K562 (cell line): ENCODE results near the gene GABPB2. TPM values are rescaled to one million over a fixed set of nuclear protein-coding genes. Genes with fewer than 3 reads are reported as not detected.

ENCODE experiments used
- ATAC-seq: fragments of 200-7000 bp; cut with Tn5 transposase; 3 replicates; pipeline ENCODE4 v1.9.1; 2020; ENCODE audit warnings: moderate library complexity
- BruUV-seq: library from RNA; stranded (reverse); fragments of 400-500 nt; replicated peaks from 2 replicates; lab custom pipeline; 2021; lab: Mats Ljungman, UMichigan
- CTCF ChIA-PET: fragments of 300-600 bp; formaldehyde crosslinking; extraction: SDS; loops from one replicate; lab custom pipeline; 2021; ENCODE audit warnings: low intra/inter-chr PET ratio; lab: Yijun Ruan, JAX
- POLR2A ChIA-PET: fragments of 300-600, 350-650 bp; sonication (Branson Sonifier 250); formaldehyde crosslinking; extraction: SDS; loops from one replicate; lab custom pipeline; 2021; ENCODE audit warnings: antibody characterized with exemption, inconsistent platforms; lab: Yijun Ruan, JAX
- DNase-seq, 4 experiments: peaks; one replicate each; pipeline versions ENCODE4 v3.0.0 to v3.0.0-alpha.2; 2011 to 2018; ENCODE audit warnings: low spot score in 3 of 4, mixed read lengths in 3 of 4; ENCODE audit errors: extremely low read depth in 1 of 4
- FAIRE-seq: peaks from 2 replicates; lab custom pipeline; 2011; peaks lifted over from hg19 to GRCh38; lab: Jason Lieb, UNC
- H2AFZ ChIP-seq: 2 replicates; pipeline ENCODE4 v1.6.0; 2011; ENCODE audit warnings: low read depth, low read length, control low read depth, inconsistent platforms
- H3K27ac ChIP-seq: fragments of 200-600 bp; 3 replicates; pipeline ENCODE4 v1.8.0; 2011; ENCODE audit warnings: low read depth, mild to moderate bottlenecking, control low read depth, inconsistent platforms, low read length, moderate library complexity, mixed read lengths; ENCODE audit errors: extremely low read depth
- H3K27me3 ChIP-seq, 2 experiments: fragments of 300-600 bp in 1 of 2; 2 replicates in 1 of 2; 3 replicates in 1 of 2; pipeline versions ENCODE4 v1.6.0 to v1.8.0; 2011; ENCODE audit warnings: inconsistent platforms in 2 of 2, low read length in 2 of 2, mild to moderate bottlenecking in 1 of 2, mixed read lengths in 1 of 2, moderate library complexity in 1 of 2; ENCODE audit not compliant: control insufficient read depth in 2 of 2, insufficient read depth in 2 of 2
- H3K36me3 ChIP-seq: fragments of 300-600 bp; 3 replicates; pipeline ENCODE4 v1.8.0; 2011; ENCODE audit warnings: mild to moderate bottlenecking, low read length, inconsistent platforms; ENCODE audit not compliant: control insufficient read depth, insufficient read depth
- H3K4me1 ChIP-seq, 2 experiments: fragments of 200-600 bp in 1 of 2; replicated peaks in 1 of 2; 2 replicates in 1 of 2; 3 replicates in 1 of 2; pipeline versions ENCODE4 v1.5.1 to v1.8.0; 2011; ENCODE audit warnings: inconsistent platforms in 2 of 2, low read length in 2 of 2, mild to moderate bottlenecking in 1 of 2, mixed read lengths in 1 of 2, moderate library complexity in 1 of 2; ENCODE audit not compliant: control insufficient read depth in 2 of 2, insufficient read depth in 2 of 2
- H3K4me2 ChIP-seq: 2 replicates; pipeline ENCODE4 v1.6.1; 2011; ENCODE audit warnings: low read length, control low read depth, inconsistent platforms, mixed read lengths; ENCODE audit not compliant: insufficient read depth
- H3K4me3 ChIP-seq: fragments of 200-600 bp; sonication (generic), shearing (Covaris generic); 2 replicates; pipeline ENCODE4 v1.5.1; 2016; ENCODE audit warnings: control low read depth, inconsistent platforms
- H3K79me2 ChIP-seq: fragments of 200-600 bp; 3 replicates; pipeline ENCODE4 v1.8.0; 2011; ENCODE audit warnings: low read length, inconsistent platforms; ENCODE audit not compliant: control insufficient read depth, insufficient read depth
- H3K9ac ChIP-seq, 2 experiments: 2 replicates each; pipeline versions ENCODE4 v1.6.0 to v1.6.1; 2011; ENCODE audit warnings: low read depth in 2 of 2, low read length in 2 of 2, control low read depth in 1 of 2, inconsistent platforms in 1 of 2, mild to moderate bottlenecking in 1 of 2, mixed read lengths in 1 of 2; ENCODE audit not compliant: insufficient read depth in 1 of 2
- H3K9me1 ChIP-seq: one replicate; pipeline ENCODE4 v1.6.0; 2011; ENCODE audit warnings: inconsistent platforms, mild to moderate bottlenecking, low read length, moderate library complexity; ENCODE audit not compliant: control insufficient read depth, insufficient read depth
- H3K9me3 ChIP-seq: replicated peaks from 2 replicates; pipeline ENCODE4 v1.5.1; 2011; ENCODE audit warnings: low read depth, low read length, inconsistent platforms; ENCODE audit not compliant: control insufficient read depth, insufficient read depth
- H4K20me1 ChIP-seq: replicated peaks from 2 replicates; pipeline ENCODE4 v1.6.1; 2011; ENCODE audit warnings: low read length, inconsistent platforms, mixed read lengths; ENCODE audit not compliant: control insufficient read depth, insufficient read depth
- KLF10 ChIP-seq: fragments of 250-450 bp; sonication (Bioruptor Pico); IDR thresholded peaks from 2 replicates; pipeline ENCODE4 v1.6.1; 2021; ENCODE audit warnings: matching md5 sums
- SAFB2 ChIP-seq: fragments of 200-400 bp; formaldehyde crosslinking; IDR thresholded peaks from 2 replicates; pipeline ENCODE4 v1.6.1; 2018; ENCODE audit warnings: borderline replicate concordance, low read length, low read depth, moderate library complexity; ENCODE audit not compliant: severe bottlenecking
- TFAM ChIP-seq: fragments of 250-450 bp; sonication (Bioruptor Pico); conservative IDR thresholded peaks from 2 replicates; pipeline ENCODE4 v1.5.0; 2021; ENCODE audit warnings: mild to moderate bottlenecking, moderate library complexity
- WGBS: fragments of 100-300 bp; shearing (Covaris generic); methylation state at CpG from one replicate; pipeline ENCODE4 v1.1.6; 2016; ENCODE audit warnings: low coverage, mixed read lengths; ENCODE audit not compliant: insufficient coverage; ENCODE audit errors: missing lambda C conversion rate; 5-methylcytosine and 5-hydroxymethylcytosine counted together
- in situ Hi-C: fragments of 300-500 bp; cut with MboI; formaldehyde crosslinking; loops from 4 replicates; pipeline ENCODE4 v1.15.0; 2018; ENCODE audit warnings: inconsistent platforms, mixed read lengths
- intact Hi-C: fragments of 100-400 bp; cut with micrococcal nuclease; formaldehyde crosslinking; loops from 2 replicates; pipeline ENCODE4 v1.14.2; 2022
- polyA plus RNA-seq, 8 experiments: library from polyadenylated mRNA; depleted of rRNA in 4 of 8; stranded (reverse) in 5 of 8; unstranded in 3 of 8; fragments of >200 nt; fragmentation: Nextera tagmentation in 2 of 8; fragmentation: Illumina TruSeq in 1 of 8; extraction: Ambion mirVana in 2 of 8; extraction: Trizol in 1 of 8; gene quantifications; 2 replicates each; pipeline versions ENCODE4 v1.2.1 to v1.2.3, GENCODE V29; 2011 to 2014; ENCODE audit warnings: inconsistent platforms in 1 of 8, missing spikeins in 1 of 8
- total RNA-seq, 7 experiments: library from RNA; depleted of rRNA in 6 of 7; stranded (reverse); fragments of >200 nt in 6 of 7; fragmentation: Illumina TruSeq in 2 of 7; extraction: Trizol in 2 of 7; gene quantifications; 2 replicates each; pipeline versions ENCODE4 v1.2.1 to v1.2.3, GENCODE V29; 2011 to 2021; ENCODE audit warnings: low replicate concordance in 1 of 7
- TF ChIP-seq, protein P1 (sequence below): IDR thresholded peaks from 2 replicates; pipeline ENCODE4 v1.6.1; 2016; ENCODE audit warnings: missing genetic modification characterization, missing compliant biosample characterization
- TF ChIP-seq, protein P2 (sequence below): fragments of 200-600 bp; sonication (generic); IDR thresholded peaks from one replicate; pipeline ENCODE4 v1.6.1; 2012; ENCODE audit warnings: mild to moderate bottlenecking, low read depth, low read length, inconsistent platforms
- TF ChIP-seq, protein P3 (sequence below): fragments of 250-450 bp; sonication (Bioruptor Pico); IDR thresholded peaks from 2 replicates; pipeline ENCODE4 v1.9.0; 2021; ENCODE audit warnings: mild to moderate bottlenecking, inconsistent platforms

GABPB2 gene
- total and polyA plus RNA-seq, 9 of the 15 experiments (the other 6 are each of a cell fraction or from before 2014, with no cell fraction given): 2.2 to 13.3 (median 6.1) TPM

DNA sequence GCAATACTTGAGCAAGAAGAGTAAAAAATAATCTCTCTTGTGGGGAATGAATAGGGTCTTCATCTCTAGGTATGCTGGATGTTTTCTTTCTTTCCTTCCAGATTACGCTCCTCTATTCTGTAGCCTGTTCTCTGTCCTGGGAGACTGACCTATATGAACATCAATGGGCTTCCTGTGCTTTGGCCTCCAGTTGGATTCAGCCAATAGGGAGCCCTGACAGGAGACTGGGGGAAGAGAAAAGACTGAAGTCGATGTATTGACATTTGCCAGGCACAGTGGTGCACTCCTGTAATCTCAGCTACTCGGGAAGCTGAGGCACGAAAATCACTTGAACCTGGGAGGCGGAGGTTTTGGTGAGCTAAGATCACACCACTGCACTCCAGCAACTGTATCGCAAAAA lies 58.2 kb downstream of the GABPB2 start:
- FAIRE-seq (no peak), DNase-seq (peak in 1 of 4 experiments; percentile 4), ATAC-seq (no peak)
- in situ Hi-C loops: no loop called here
- no peaks in the 10 kb centered on the region for H3K36me3 ChIP-seq
- 50% methylated on average over 6 of the region's 6 CpGs for WGBS
- TF ChIP-seq TFAM (CRISPR knock-in tag) (no peak), SAFB2 (no peak), KLF10 (no peak)
- TF ChIP-seq, protein P1, sequence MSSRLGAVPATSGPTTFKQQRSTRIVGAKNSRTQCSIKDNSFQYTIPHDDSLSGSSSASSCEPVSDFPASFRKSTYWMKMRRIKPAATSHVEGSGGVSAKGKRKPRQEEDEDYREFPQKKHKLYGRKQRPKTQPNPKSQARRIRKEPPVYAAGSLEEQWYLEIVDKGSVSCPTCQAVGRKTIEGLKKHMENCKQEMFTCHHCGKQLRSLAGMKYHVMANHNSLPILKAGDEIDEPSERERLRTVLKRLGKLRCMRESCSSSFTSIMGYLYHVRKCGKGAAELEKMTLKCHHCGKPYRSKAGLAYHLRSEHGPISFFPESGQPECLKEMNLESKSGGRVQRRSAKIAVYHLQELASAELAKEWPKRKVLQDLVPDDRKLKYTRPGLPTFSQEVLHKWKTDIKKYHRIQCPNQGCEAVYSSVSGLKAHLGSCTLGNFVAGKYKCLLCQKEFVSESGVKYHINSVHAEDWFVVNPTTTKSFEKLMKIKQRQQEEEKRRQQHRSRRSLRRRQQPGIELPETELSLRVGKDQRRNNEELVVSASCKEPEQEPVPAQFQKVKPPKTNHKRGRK (tag): no peak
- TF ChIP-seq, protein P2, sequence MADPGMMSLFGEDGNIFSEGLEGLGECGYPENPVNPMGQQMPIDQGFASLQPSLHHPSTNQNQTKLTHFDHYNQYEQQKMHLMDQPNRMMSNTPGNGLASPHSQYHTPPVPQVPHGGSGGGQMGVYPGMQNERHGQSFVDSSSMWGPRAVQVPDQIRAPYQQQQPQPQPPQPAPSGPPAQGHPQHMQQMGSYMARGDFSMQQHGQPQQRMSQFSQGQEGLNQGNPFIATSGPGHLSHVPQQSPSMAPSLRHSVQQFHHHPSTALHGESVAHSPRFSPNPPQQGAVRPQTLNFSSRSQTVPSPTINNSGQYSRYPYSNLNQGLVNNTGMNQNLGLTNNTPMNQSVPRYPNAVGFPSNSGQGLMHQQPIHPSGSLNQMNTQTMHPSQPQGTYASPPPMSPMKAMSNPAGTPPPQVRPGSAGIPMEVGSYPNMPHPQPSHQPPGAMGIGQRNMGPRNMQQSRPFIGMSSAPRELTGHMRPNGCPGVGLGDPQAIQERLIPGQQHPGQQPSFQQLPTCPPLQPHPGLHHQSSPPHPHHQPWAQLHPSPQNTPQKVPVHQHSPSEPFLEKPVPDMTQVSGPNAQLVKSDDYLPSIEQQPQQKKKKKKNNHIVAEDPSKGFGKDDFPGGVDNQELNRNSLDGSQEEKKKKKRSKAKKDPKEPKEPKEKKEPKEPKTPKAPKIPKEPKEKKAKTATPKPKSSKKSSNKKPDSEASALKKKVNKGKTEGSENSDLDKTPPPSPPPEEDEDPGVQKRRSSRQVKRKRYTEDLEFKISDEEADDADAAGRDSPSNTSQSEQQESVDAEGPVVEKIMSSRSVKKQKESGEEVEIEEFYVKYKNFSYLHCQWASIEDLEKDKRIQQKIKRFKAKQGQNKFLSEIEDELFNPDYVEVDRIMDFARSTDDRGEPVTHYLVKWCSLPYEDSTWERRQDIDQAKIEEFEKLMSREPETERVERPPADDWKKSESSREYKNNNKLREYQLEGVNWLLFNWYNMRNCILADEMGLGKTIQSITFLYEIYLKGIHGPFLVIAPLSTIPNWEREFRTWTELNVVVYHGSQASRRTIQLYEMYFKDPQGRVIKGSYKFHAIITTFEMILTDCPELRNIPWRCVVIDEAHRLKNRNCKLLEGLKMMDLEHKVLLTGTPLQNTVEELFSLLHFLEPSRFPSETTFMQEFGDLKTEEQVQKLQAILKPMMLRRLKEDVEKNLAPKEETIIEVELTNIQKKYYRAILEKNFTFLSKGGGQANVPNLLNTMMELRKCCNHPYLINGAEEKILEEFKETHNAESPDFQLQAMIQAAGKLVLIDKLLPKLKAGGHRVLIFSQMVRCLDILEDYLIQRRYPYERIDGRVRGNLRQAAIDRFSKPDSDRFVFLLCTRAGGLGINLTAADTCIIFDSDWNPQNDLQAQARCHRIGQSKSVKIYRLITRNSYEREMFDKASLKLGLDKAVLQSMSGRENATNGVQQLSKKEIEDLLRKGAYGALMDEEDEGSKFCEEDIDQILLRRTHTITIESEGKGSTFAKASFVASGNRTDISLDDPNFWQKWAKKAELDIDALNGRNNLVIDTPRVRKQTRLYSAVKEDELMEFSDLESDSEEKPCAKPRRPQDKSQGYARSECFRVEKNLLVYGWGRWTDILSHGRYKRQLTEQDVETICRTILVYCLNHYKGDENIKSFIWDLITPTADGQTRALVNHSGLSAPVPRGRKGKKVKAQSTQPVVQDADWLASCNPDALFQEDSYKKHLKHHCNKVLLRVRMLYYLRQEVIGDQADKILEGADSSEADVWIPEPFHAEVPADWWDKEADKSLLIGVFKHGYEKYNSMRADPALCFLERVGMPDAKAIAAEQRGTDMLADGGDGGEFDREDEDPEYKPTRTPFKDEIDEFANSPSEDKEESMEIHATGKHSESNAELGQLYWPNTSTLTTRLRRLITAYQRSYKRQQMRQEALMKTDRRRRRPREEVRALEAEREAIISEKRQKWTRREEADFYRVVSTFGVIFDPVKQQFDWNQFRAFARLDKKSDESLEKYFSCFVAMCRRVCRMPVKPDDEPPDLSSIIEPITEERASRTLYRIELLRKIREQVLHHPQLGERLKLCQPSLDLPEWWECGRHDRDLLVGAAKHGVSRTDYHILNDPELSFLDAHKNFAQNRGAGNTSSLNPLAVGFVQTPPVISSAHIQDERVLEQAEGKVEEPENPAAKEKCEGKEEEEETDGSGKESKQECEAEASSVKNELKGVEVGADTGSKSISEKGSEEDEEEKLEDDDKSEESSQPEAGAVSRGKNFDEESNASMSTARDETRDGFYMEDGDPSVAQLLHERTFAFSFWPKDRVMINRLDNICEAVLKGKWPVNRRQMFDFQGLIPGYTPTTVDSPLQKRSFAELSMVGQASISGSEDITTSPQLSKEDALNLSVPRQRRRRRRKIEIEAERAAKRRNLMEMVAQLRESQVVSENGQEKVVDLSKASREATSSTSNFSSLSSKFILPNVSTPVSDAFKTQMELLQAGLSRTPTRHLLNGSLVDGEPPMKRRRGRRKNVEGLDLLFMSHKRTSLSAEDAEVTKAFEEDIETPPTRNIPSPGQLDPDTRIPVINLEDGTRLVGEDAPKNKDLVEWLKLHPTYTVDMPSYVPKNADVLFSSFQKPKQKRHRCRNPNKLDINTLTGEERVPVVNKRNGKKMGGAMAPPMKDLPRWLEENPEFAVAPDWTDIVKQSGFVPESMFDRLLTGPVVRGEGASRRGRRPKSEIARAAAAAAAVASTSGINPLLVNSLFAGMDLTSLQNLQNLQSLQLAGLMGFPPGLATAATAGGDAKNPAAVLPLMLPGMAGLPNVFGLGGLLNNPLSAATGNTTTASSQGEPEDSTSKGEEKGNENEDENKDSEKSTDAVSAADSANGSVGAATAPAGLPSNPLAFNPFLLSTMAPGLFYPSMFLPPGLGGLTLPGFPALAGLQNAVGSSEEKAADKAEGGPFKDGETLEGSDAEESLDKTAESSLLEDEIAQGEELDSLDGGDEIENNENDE: no peak
- TF ChIP-seq, protein P3, sequence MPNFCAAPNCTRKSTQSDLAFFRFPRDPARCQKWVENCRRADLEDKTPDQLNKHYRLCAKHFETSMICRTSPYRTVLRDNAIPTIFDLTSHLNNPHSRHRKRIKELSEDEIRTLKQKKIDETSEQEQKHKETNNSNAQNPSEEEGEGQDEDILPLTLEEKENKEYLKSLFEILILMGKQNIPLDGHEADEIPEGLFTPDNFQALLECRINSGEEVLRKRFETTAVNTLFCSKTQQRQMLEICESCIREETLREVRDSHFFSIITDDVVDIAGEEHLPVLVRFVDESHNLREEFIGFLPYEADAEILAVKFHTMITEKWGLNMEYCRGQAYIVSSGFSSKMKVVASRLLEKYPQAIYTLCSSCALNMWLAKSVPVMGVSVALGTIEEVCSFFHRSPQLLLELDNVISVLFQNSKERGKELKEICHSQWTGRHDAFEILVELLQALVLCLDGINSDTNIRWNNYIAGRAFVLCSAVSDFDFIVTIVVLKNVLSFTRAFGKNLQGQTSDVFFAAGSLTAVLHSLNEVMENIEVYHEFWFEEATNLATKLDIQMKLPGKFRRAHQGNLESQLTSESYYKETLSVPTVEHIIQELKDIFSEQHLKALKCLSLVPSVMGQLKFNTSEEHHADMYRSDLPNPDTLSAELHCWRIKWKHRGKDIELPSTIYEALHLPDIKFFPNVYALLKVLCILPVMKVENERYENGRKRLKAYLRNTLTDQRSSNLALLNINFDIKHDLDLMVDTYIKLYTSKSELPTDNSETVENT (CRISPR knock-in tag): no peak
- H3K27ac ChIP-seq: no peak overlapping the region
- ChIA-PET CTCF (no interaction called here), POLR2A (interaction anchor here (0.6 to 0.7 kb wide), 3 partner anchors 20 to 151 kb away, joined by 3 read pairs; no protein-coding TSS in a partner anchor)
- H3K9me3 ChIP-seq: no peaks in the 10 kb centered on the region
- BruUV-seq: no TSS peak
- H3K79me2 ChIP-seq: no peaks in the 10 kb centered on the region
- H3K4me1 ChIP-seq: peaks cover 0 to 20% of the 10 kb centered on the region in 2 experiments; a peak in 4 of 5 replicates
- H3K4me3 ChIP-seq: no peak overlapping the region
- H3K9me1 ChIP-seq: no peaks in the 10 kb centered on the region
- no peak overlapping the region for H3K9ac ChIP-seq
- H4K20me1 ChIP-seq: no peaks in the 10 kb centered on the region
- intact Hi-C loops: no loop called here
- no peak overlapping the region for H2AFZ ChIP-seq
- H3K27me3 ChIP-seq: no peaks in the 10 kb centered on the region
- H3K4me2 ChIP-seq: no peak overlapping the region
